Putamen (tissue), 1 donor: ENCODE results near the gene ARHGAP8.
"Not testable (repeated sequence)": the region's sequence is repeated elsewhere in the genome, so short reads cannot be mapped to it uniquely, and the experiment has no call there.

ENCODE experiments used
- DNase-seq: peaks from one replicate; pipeline ENCODE4 v3.0.0-alpha.2; 2016; ENCODE audit warnings: low spot score

The ARHGAP8 gene

GRCh38 chr22:44739666-44740065 is 12.7 kb upstream of the ARHGAP8 start:
- not testable (repeated sequence) for DNase-seq

- DNase-seq = no peak
These were observed 12.1 kb upstream of the ARHGAP8 start for GRCh38 chr22:44740307-44740706.

GRCh38 chr22:44741929-44742328 is 10.4 kb upstream of the ARHGAP8 start:
- DNase-seq = no peak

- no peak for DNase-seq
These were observed 9.1 kb upstream of the ARHGAP8 start for GRCh38 chr22:44743247-44743646.

GRCh38 chr22:44743804-44744211 is 8.6 kb upstream of the ARHGAP8 start:
- DNase-seq = no peak

GRCh38 chr22:44745853-44746789 is 6.3 kb upstream of the ARHGAP8 start:
- DNase-seq = no peak

- not testable (repeated sequence) for DNase-seq
These were observed 4.6 kb upstream of the ARHGAP8 start for GRCh38 chr22:44747784-44748127.

- DNase-seq = no peak
These were observed 3.9 kb upstream of the ARHGAP8 start for GRCh38 chr22:44748524-44748923.

GRCh38 chr22:44750481-44750880 is 1.9 kb upstream of the ARHGAP8 start:
- DNase-seq = no peak

- no peak for DNase-seq
These were observed 1.0 kb downstream of the ARHGAP8 start for GRCh38 chr22:44753189-44754042.

- DNase-seq = no peak
These were observed 2.6 kb downstream of the ARHGAP8 start for GRCh38 chr22:44754998-44755397.

GRCh38 chr22:44755417-44755816 is 3.0 kb downstream of the ARHGAP8 start:
- DNase-seq = no peak

GRCh38 chr22:44755956-44756361 is 3.6 kb downstream of the ARHGAP8 start:
- DNase-seq = no peak

GRCh38 chr22:44758344-44758973 is 6.1 kb downstream of the ARHGAP8 start:
- no peak for DNase-seq

GRCh38 chr22:44759001-44759400 is 6.6 kb downstream of the ARHGAP8 start:
- DNase-seq = no peak

- DNase-seq = no peak
These were observed 7.3 kb downstream of the ARHGAP8 start for GRCh38 chr22:44759430-44760310.

- no peak for DNase-seq
These were observed 8.1 kb downstream of the ARHGAP8 start for GRCh38 chr22:44760476-44760875.

- DNase-seq = no peak
These were observed 8.7 kb downstream of the ARHGAP8 start for GRCh38 chr22:44761025-44761424.

- DNase-seq = no peak
These were observed 12.0 kb downstream of the ARHGAP8 start for GRCh38 chr22:44764373-44764772.

- DNase-seq = no peak
These were observed 12.6 kb downstream of the ARHGAP8 start for GRCh38 chr22:44764974-44765373.

GRCh38 chr22:44765571-44766285 is 13.4 kb downstream of the ARHGAP8 start:
- no peak for DNase-seq
